GM18951 (cell line): Measurements from ENCODE around the gene RAB22A.

Experiments
- POLR2A ChIP-seq: IDR thresholded peaks from 4 replicates; pipeline ENCODE4 v1.6.1; 2011; ENCODE audit warnings: mild to moderate bottlenecking; ENCODE audit not compliant: insufficient read length, insufficient read depth; ENCODE audit errors: extremely low read depth
- in situ Hi-C: fragments of 300-500 bp; cut with MboI; formaldehyde crosslinking; loops from one replicate; pipeline ENCODE4 v1.12.0; 2022; ENCODE audit warnings: low sequenced_read_pairs, mixed read lengths, inconsistent platforms; ENCODE audit not compliant: unreplicated experiment

The RAB22A gene

GRCh38 chr20:58374906-58375758 is 65.6 kb downstream of the RAB22A start:
- in situ Hi-C loops, result no loop called here
- TF ChIP-seq POLR2A, result no peak

- no peak for TF ChIP-seq POLR2A
- in situ Hi-C loops, result no loop called here
Observed at GRCh38 chr20:58375759-58376352, 66.3 kb downstream of the RAB22A start.

DNA sequence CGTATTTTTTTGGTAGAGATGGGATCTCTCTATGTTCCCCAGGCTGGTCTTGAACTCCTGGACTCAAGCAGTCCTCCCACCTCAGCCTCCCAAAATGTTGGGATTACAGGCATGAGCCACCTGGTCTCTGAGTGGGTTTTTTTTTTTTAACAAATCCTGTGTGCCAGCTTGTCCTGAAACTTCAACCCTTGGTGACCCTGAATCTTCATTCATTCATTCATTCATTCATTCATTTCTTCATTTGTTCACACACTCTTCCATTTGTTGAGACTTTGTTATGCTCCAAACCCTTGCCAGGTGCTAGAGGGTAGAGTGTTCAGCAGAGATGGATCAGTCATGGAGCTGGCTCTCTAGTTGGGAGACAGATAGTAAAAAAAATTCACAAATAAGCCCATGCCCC is 67.5 kb downstream of the RAB22A start:
- in situ Hi-C loops, result no loop called here

GRCh38 chr20:58377766-58378401 is 68.4 kb downstream of the RAB22A start:
- TF ChIP-seq POLR2A, result no peak
- in situ Hi-C loops, result no loop called here

More for the DNA sequence above, 67.5 kb downstream of the RAB22A start:
- no peak for TF ChIP-seq POLR2A

GRCh38 chr20:58378704-58379103 is 69.2 kb downstream of the RAB22A start:
- in situ Hi-C loops, result no loop called here
- TF ChIP-seq POLR2A, result no peak

DNA sequence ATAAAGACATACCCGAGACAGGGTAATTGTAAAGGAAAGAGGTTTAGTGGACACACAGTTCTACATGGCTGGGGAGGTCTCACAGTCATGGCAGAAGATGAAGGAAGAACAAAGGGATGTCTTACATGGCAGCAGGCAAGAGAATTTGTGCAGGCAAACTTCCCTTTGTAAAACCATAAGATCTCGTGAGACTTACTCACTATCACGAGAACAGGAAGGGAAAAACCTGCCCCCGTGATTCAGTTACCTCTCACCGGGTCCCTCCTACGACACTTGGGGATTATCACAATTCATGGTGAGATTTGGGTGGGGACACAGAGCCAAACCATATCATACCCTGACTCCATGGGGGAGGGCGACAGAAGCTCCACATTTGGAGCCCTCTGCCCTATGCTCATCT is 72.1 kb downstream of the RAB22A start:
- in situ Hi-C loops, result no loop called here
- no peak for TF ChIP-seq POLR2A

GRCh38 chr20:58382096-58382495 is 72.6 kb downstream of the RAB22A start:
- in situ Hi-C loops, result no loop called here
- no peak for TF ChIP-seq POLR2A

DNA sequence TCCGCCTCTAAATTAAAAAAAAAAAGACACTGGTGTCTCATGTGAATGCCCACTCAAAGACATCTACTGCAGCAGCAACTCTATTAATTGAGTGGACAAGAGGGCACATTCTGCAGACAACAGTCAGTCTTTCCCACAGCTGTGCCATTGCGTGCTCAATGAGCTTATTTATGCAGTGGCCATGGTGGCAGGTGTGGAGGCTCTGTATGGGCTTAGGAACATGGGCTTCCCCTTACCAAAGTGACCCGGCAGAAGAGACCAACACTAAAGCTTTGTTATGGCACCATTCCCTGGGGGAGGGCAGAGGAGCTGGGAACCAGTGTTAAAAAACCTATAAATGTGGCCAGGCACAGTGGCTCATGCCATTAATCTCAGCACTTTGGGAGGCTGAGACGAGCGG is 75.3 kb downstream of the RAB22A start:
- no peak for TF ChIP-seq POLR2A
- in situ Hi-C loops, result no loop called here

DNA sequence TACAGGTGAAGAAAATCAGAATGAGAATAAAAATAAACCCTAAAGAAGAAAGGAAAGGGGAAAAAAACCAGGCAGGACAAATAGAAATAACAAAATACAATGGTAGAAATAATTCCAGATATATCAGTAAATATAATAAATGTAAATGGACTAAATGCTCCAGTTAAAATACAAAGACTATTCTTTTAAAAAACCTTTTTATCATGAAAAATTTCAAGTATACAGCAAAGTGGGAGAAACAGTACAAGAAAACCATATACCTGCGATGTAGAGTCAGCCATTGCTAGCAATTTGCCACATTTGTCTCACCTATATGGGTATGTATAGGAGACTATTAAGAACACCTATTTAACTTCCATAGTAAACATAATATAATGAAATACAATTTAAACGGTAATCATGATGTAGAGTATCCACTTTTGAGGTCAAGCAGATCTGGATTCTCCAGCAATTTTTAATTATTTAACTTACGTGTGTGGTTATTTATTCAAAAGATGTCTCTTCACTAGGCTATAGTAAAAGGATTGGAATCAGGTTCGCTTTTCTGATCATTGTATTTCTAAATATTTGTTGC is 78.6 kb downstream of the RAB22A start:
- TF ChIP-seq POLR2A, result no peak
- in situ Hi-C loops, result no loop called here

GRCh38 chr20:58388882-58389323 is 79.4 kb downstream of the RAB22A start, which contains the start of gene VAPB:
VAPB (plus strand) TSS chr20:58389229; CDS start chr20:58389460, 231 bp downstream.
- TF ChIP-seq POLR2A, result peak; percentile 84
- in situ Hi-C loops, result no loop called here

- TF ChIP-seq POLR2A, result no peak
- in situ Hi-C loops, result no loop called here
Observed at GRCh38 chr20:58389324-58389967, 79.9 kb downstream of the RAB22A start.

- in situ Hi-C loops, result no loop called here
Observed at GRCh38 chr20:58389968-58390658, 80.6 kb downstream of the RAB22A start.

More at GRCh38 chr20:58389968-58390658, 80.6 kb downstream of the RAB22A start:
- TF ChIP-seq POLR2A, result no peak
